OCI-LY1 (cell line): Measurements from ENCODE around the gene E2F6.
A peak's percentile ranks its signal among the peaks of the same experiment; 100 is the strongest.

Experiments used
- H2AFZ ChIP-seq: fragments of 200-600 bp; sonication (generic), shearing (Covaris generic); 2 replicates; pipeline ENCODE4 v1.6.0; 2014; ENCODE audit warnings: antibody characterized with exemption, mild to moderate bottlenecking, low read length
- H3F3A ChIP-seq: fragments of 200-600 bp; sonication (generic), shearing (Covaris generic); 2 replicates; pipeline ENCODE4 v1.6.0; 2014; ENCODE audit warnings: mild to moderate bottlenecking, antibody characterized with exemption, low read length, moderate library complexity; ENCODE audit not compliant: insufficient read depth
- H3K27ac ChIP-seq: fragments of 200-600 bp; sonication (generic); 2 replicates; pipeline ENCODE4 v1.5.1; 2014; ENCODE audit warnings: low read length, mixed run types, mild to moderate bottlenecking, low read depth; ENCODE audit not compliant: poor library complexity, severe bottlenecking
- H3K27me3 ChIP-seq: fragments of 200-600 bp; sonication (generic); 2 replicates; pipeline ENCODE4 v1.6.0; 2014; ENCODE audit warnings: antibody characterized with exemption, mild to moderate bottlenecking, low read length, moderate library complexity; ENCODE audit not compliant: insufficient read depth
- H3K36me3 ChIP-seq: fragments of 200-600 bp; sonication (generic); 2 replicates; pipeline ENCODE4 v1.6.1; 2014; ENCODE audit warnings: mild to moderate bottlenecking, antibody characterized with exemption, low read length, moderate library complexity, mixed read lengths; ENCODE audit not compliant: insufficient read depth
- H3K4me1 ChIP-seq: fragments of 200-600 bp; sonication (generic); 2 replicates; pipeline ENCODE4 v1.5.1; 2014; ENCODE audit warnings: mild to moderate bottlenecking, low read length, moderate library complexity; ENCODE audit not compliant: insufficient read depth, severe bottlenecking
- H3K4me2 ChIP-seq: fragments of 200-600 bp; sonication (generic), shearing (Covaris generic); 2 replicates; pipeline ENCODE4 v1.6.1; 2014; ENCODE audit warnings: low read length
- H3K4me3 ChIP-seq: fragments of 200-600 bp; sonication (generic); 2 replicates; pipeline ENCODE4 v1.5.1; 2014; ENCODE audit warnings: low read length, low read depth, mild to moderate bottlenecking, mixed read lengths; ENCODE audit not compliant: poor library complexity, severe bottlenecking
- H3K79me2 ChIP-seq: fragments of 200-600 bp; shearing (Covaris generic); 2 replicates; pipeline ENCODE4 v1.6.1; 2016; ENCODE audit warnings: mixed run types, low read length, mixed read lengths; ENCODE audit not compliant: insufficient read depth
- H3K9ac ChIP-seq: fragments of 200-600 bp; sonication (generic), shearing (Covaris generic); 2 replicates; pipeline ENCODE4 v1.6.1; 2014; ENCODE audit warnings: mild to moderate bottlenecking, low read length, mixed read lengths
- H3K9me2 ChIP-seq: fragments of 200-600 bp; sonication (generic), shearing (Covaris generic); 2 replicates; pipeline ENCODE4 v1.6.1; 2014; ENCODE audit warnings: low read depth, mild to moderate bottlenecking, low read length, mixed read lengths
- H3K9me3 ChIP-seq: fragments of 200-600 bp; shearing (Covaris generic); 2 replicates; pipeline ENCODE4 v1.6.1; 2014; ENCODE audit warnings: low read length, mixed read lengths
- H4K20me1 ChIP-seq: fragments of 200-600 bp; sonication (generic), shearing (Covaris generic); 2 replicates; pipeline ENCODE4 v1.6.0; 2016; ENCODE audit warnings: mild to moderate bottlenecking, low read length; ENCODE audit not compliant: insufficient read depth
- CTCF ChIP-seq: fragments of 200-600 bp; sonication (generic), shearing (Covaris generic); IDR thresholded peaks from 2 replicates; pipeline ENCODE4 v1.5.1; 2017; ENCODE audit warnings: mild to moderate bottlenecking, antibody characterized with exemption, low read length, moderate library complexity, mixed read lengths
- EZH2 ChIP-seq: fragments of 200-600 bp; sonication (generic), shearing (Covaris generic); IDR thresholded peaks from 2 replicates; pipeline ENCODE4 v1.8.0; 2017; ENCODE audit warnings: borderline replicate concordance, mixed run types, mild to moderate bottlenecking, antibody characterized with exemption, low read length, moderate library complexity, mixed read lengths

E2F6 gene

DNA sequence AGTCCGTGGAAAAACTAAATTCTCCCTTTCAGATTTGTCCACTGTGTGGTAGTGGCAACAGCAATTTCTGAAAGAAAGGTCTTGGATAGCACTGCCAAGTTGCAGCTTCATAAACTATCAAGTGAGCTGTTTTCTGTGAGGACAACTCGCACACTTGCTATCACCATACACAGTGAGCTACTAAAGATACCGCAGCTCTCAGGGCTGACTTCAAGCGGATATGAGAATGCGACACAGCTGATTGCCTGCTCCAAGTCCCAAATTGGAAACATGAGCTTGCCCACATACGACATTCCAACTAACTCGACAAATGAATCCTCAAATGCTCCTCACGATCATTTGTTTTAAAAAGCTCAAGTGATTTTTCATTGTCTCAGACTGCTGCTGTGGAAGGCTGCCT, 46.2 kb downstream of the E2F6 start:
- Histone ChIP-seq H2AFZ (no peak overlapping the region), H3K27me3 (no peaks in the 10 kb centered on the region), H3F3A (no peaks in the 10 kb centered on the region), H3K4me3 (no peak overlapping the region), H3K36me3 (no peaks in the 10 kb centered on the region), H3K9ac (no peak overlapping the region), H3K4me1 (no peaks in the 10 kb centered on the region), H3K27ac (no peak overlapping the region), H3K9me3 (peaks cover 11% of the 10 kb centered on the region; the same call in 1 of the 2 replicates), H3K9me2 (no peaks in the 10 kb centered on the region), H4K20me1 (no peaks in the 10 kb centered on the region), H3K79me2 (no peaks in the 10 kb centered on the region), H3K4me2 (no peak overlapping the region)
- no peak for TF ChIP-seq CTCF
- no peak for TF ChIP-seq EZH2

DNA sequence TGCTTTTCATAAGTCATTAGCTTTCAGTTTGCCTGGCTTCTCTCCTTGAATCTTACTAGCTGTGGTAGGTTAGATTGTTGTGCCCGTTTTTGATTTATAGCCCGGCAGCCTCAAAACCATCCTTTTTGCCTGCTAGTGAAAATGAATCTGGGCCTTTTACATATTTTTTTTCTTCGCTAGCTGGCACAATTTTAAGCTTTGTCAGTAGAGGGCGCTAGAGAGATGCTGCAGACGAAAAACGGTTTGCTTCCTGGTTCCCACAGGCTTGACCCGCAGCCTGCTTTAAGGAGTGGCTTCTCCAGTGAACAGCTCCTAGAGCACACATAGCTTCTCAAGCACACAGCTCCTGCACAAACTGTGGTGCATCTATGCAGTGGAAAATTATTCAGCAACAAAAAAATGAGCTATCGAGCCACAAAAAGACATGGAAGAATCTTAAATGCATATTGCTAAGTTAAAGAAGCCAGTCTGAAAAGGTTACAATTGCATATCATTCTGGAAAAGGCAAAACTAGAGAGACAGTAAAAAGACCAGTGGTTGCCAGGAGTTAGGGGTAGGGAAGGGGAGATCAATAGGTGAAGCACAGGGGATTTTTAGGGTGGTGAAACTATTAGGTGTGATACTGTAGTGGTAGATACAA, 47.9 kb downstream of the E2F6 start:
- no peaks in the 10 kb centered on the region for H3F3A ChIP-seq
- H3K79me2 ChIP-seq, result no peaks in the 10 kb centered on the region
- peak; percentile 18; the same call in 1 of the 2 replicates for TF ChIP-seq CTCF
- TF ChIP-seq EZH2, result no peak
- H3K27ac ChIP-seq, result no peak overlapping the region
- H3K36me3 ChIP-seq, result no peaks in the 10 kb centered on the region
- no peaks in the 10 kb centered on the region for H3K9me2 ChIP-seq
- no peaks in the 10 kb centered on the region for H3K27me3 ChIP-seq
- H3K9me3 ChIP-seq, result peaks cover 11% of the 10 kb centered on the region; the same call in 1 of the 2 replicates
- no peaks in the 10 kb centered on the region for H3K4me1 ChIP-seq
- no peak overlapping the region for H3K4me2 ChIP-seq
- H3K9ac ChIP-seq, result no peak overlapping the region
- no peaks in the 10 kb centered on the region for H4K20me1 ChIP-seq
- H3K4me3 ChIP-seq, result no peak overlapping the region
- H2AFZ ChIP-seq, result no peak overlapping the region

DNA sequence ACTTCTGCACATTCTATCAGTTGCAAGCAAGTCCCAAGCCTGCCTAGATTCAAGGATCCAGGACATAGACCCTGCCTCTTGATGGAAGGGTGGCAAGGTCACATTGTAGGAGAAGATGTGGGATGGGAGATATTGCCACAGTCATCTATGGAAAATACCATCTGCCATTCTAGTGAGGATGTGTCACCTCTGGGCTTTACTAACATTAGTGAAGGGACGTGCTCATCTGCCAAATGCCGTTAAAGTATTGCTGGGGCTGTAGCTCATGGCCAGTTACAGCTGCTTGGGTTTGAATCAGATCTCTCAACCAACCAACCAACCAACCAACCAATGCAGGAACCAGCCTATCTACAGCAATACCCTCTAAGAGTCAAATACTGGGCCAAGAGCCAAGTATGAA, 49.0 kb downstream of the E2F6 start:
- Histone ChIP-seq H4K20me1 (no peaks in the 10 kb centered on the region), H2AFZ (no peak overlapping the region), H3K4me1 (no peaks in the 10 kb centered on the region), H3K4me3 (no peak overlapping the region), H3K36me3 (no peaks in the 10 kb centered on the region), H3F3A (no peaks in the 10 kb centered on the region), H3K4me2 (no peak overlapping the region), H3K27me3 (no peaks in the 10 kb centered on the region), H3K9me2 (no peaks in the 10 kb centered on the region), H3K9me3 (peaks cover 11% of the 10 kb centered on the region; the same call in 1 of the 2 replicates), H3K27ac (no peak overlapping the region), H3K79me2 (no peaks in the 10 kb centered on the region), H3K9ac (no peak overlapping the region)
- TF ChIP-seq EZH2, result no peak
- TF ChIP-seq CTCF, result no peak
